ENCODE measurements around the gene TNNT3. TPM values are rescaled to one million over a fixed set of nuclear protein-coding genes. Genes with fewer than 3 reads are reported as not detected.

The TNNT3 gene
- total RNA-seq, 1 donor: 5.1 TPM

- no peaks in the 10 kb centered on the region for H3K27me3 ChIP-seq (ENCODE audit: insufficient read depth, low read length)
- peak overlapping the region; percentile 6 for H3K4me3 ChIP-seq (ENCODE audit: low read length)
- peaks cover 47% of the 10 kb centered on the region for H3K4me1 ChIP-seq (ENCODE audit: insufficient read depth, low read length)
- no peaks in the 10 kb centered on the region for H3K9me3 ChIP-seq (ENCODE audit: low read depth, low read length)
Observed at GRCh38 chr11:1889224-1889930, 30.1 kb upstream of the TNNT3 start.

GRCh38 chr11:1889941-1890855, 29.3 kb upstream of the TNNT3 start:
- peaks cover 47% of the 10 kb centered on the region for H3K4me1 ChIP-seq (ENCODE audit: insufficient read depth, low read length)
- H3K4me3 ChIP-seq (ENCODE audit: low read length): peak overlapping the region; percentile 6

GRCh38 chr11:1890856-1891830, 28.4 kb upstream of the TNNT3 start:
- no peak overlapping the region for H3K4me3 ChIP-seq (ENCODE audit: low read length)
- no peaks in the 10 kb centered on the region for H3K9me3 ChIP-seq (ENCODE audit: low read depth, low read length)
- no peaks in the 10 kb centered on the region for H3K27me3 ChIP-seq (ENCODE audit: insufficient read depth, low read length)
- H3K4me1 ChIP-seq (ENCODE audit: insufficient read depth, low read length): peaks cover 47% of the 10 kb centered on the region

More at GRCh38 chr11:1889941-1890855, 29.3 kb upstream of the TNNT3 start:
- Histone ChIP-seq H3K9me3 (ENCODE audit: low read depth, low read length) (no peaks in the 10 kb centered on the region), H3K27me3 (ENCODE audit: insufficient read depth, low read length) (no peaks in the 10 kb centered on the region)

GRCh38 chr11:1891831-1892115, 27.7 kb upstream of the TNNT3 start, which contains the start of gene PRR33:
Gene PRR33 (minus strand): TSS chr11:1891895. CDS start chr11:1890584, 1,311 bp downstream.
- Histone ChIP-seq H3K27me3 (ENCODE audit: insufficient read depth, low read length) (no peaks in the 10 kb centered on the region), H3K9me3 (ENCODE audit: low read depth, low read length) (no peaks in the 10 kb centered on the region), H3K4me3 (ENCODE audit: low read length) (no peak within 1 kb of the TSS), H3K4me1 (ENCODE audit: insufficient read depth, low read length) (peaks cover 48% of the 10 kb centered on the region)

- H3K27me3 ChIP-seq (ENCODE audit: insufficient read depth, low read length): no peaks in the 10 kb centered on the region
- H3K4me1 ChIP-seq (ENCODE audit: insufficient read depth, low read length): peaks cover 52% of the 10 kb centered on the region
- no peaks in the 10 kb centered on the region for H3K9me3 ChIP-seq (ENCODE audit: low read depth, low read length)
- no peak overlapping the region for H3K4me3 ChIP-seq (ENCODE audit: low read length)
Observed at GRCh38 chr11:1892116-1892515, 27.4 kb upstream of the TNNT3 start.

- Histone ChIP-seq H3K27me3 (ENCODE audit: insufficient read depth, low read length) (no peaks in the 10 kb centered on the region), H3K4me1 (ENCODE audit: insufficient read depth, low read length) (peaks cover 54% of the 10 kb centered on the region), H3K9me3 (ENCODE audit: low read depth, low read length) (no peaks in the 10 kb centered on the region), H3K4me3 (ENCODE audit: low read length) (no peak overlapping the region)
Observed at GRCh38 chr11:1892558-1892957, 26.9 kb upstream of the TNNT3 start.

- H3K27me3 ChIP-seq (ENCODE audit: insufficient read depth, low read length): no peaks in the 10 kb centered on the region
- no peak overlapping the region for H3K4me3 ChIP-seq (ENCODE audit: low read length)
- peaks cover 46% of the 10 kb centered on the region for H3K4me1 ChIP-seq (ENCODE audit: insufficient read depth, low read length)
- H3K9me3 ChIP-seq (ENCODE audit: low read depth, low read length): no peaks in the 10 kb centered on the region
Observed at GRCh38 chr11:1893581-1894359, 25.7 kb upstream of the TNNT3 start.

GRCh38 chr11:1894759-1895158, 24.7 kb upstream of the TNNT3 start:
- Histone ChIP-seq H3K9me3 (ENCODE audit: low read depth, low read length) (no peaks in the 10 kb centered on the region), H3K4me1 (ENCODE audit: insufficient read depth, low read length) (peaks cover 37% of the 10 kb centered on the region), H3K27me3 (ENCODE audit: insufficient read depth, low read length) (no peaks in the 10 kb centered on the region), H3K4me3 (ENCODE audit: low read length) (no peak overlapping the region)

GRCh38 chr11:1896468-1896867, 23.0 kb upstream of the TNNT3 start:
- no peaks in the 10 kb centered on the region for H3K9me3 ChIP-seq (ENCODE audit: low read depth, low read length)
- peaks cover 20% of the 10 kb centered on the region for H3K4me1 ChIP-seq (ENCODE audit: insufficient read depth, low read length)
- no peaks in the 10 kb centered on the region for H3K27me3 ChIP-seq (ENCODE audit: insufficient read depth, low read length)
- H3K4me3 ChIP-seq (ENCODE audit: low read length): no peak overlapping the region

GRCh38 chr11:1896923-1897322, 22.6 kb upstream of the TNNT3 start:
- H3K4me1 ChIP-seq (ENCODE audit: insufficient read depth, low read length): peaks cover 16% of the 10 kb centered on the region
- H3K9me3 ChIP-seq (ENCODE audit: low read depth, low read length): no peaks in the 10 kb centered on the region
- H3K27me3 ChIP-seq (ENCODE audit: insufficient read depth, low read length): no peaks in the 10 kb centered on the region
- H3K4me3 ChIP-seq (ENCODE audit: low read length): peak overlapping the region; percentile 22

- Histone ChIP-seq H3K9me3 (ENCODE audit: low read depth, low read length) (no peaks in the 10 kb centered on the region), H3K4me1 (ENCODE audit: insufficient read depth, low read length) (peaks cover 13% of the 10 kb centered on the region), H3K27me3 (ENCODE audit: insufficient read depth, low read length) (no peaks in the 10 kb centered on the region), H3K4me3 (ENCODE audit: low read length) (no peak overlapping the region)
Observed at GRCh38 chr11:1899090-1899489, 20.4 kb upstream of the TNNT3 start.

GRCh38 chr11:1899686-1900085, 19.8 kb upstream of the TNNT3 start:
- no peak overlapping the region for H3K4me3 ChIP-seq (ENCODE audit: low read length)
- peaks cover 13% of the 10 kb centered on the region for H3K4me1 ChIP-seq (ENCODE audit: insufficient read depth, low read length)
- no peaks in the 10 kb centered on the region for H3K9me3 ChIP-seq (ENCODE audit: low read depth, low read length)
- H3K27me3 ChIP-seq (ENCODE audit: insufficient read depth, low read length): no peaks in the 10 kb centered on the region

- H3K27me3 ChIP-seq (ENCODE audit: insufficient read depth, low read length): no peaks in the 10 kb centered on the region
- H3K4me3 ChIP-seq (ENCODE audit: low read length): no peak overlapping the region
- H3K4me1 ChIP-seq (ENCODE audit: insufficient read depth, low read length): no peaks in the 10 kb centered on the region
- H3K9me3 ChIP-seq (ENCODE audit: low read depth, low read length): no peaks in the 10 kb centered on the region
Observed at GRCh38 chr11:1906181-1906580, 13.3 kb upstream of the TNNT3 start.
